SK-N-SH treated with all-trans-retinoic acid at 6 μM for 48 hours (cell line): Measurements from ENCODE around the gene CLMN.

Source experiments
- CSRNP3 ChIP-seq: fragments of 250-450 bp; sonication (Bioruptor Pico); IDR thresholded peaks from 2 replicates; pipeline ENCODE4 v1.5.1; 2021; ENCODE audit warnings: mild to moderate bottlenecking, moderate library complexity
- GLIS3 ChIP-seq: fragments of 250-450 bp; sonication (Bioruptor Pico); IDR thresholded peaks from 2 replicates; pipeline ENCODE4 v1.5.0; 2020; ENCODE audit warnings: mild to moderate bottlenecking, moderate library complexity
- PATZ1 ChIP-seq: fragments of 250-450 bp; sonication (Bioruptor Pico); IDR thresholded peaks from 2 replicates; pipeline ENCODE4 v1.8.0; 2020; ENCODE audit warnings: mild to moderate bottlenecking, moderate library complexity, borderline replicate concordance

- TF ChIP-seq GLIS3 (CRISPR knock-in tag) (no peak), PATZ1 (CRISPR knock-in tag) (no peak), CSRNP3 (no peak)
Measured at GRCh38 chr14:95290021-95290420, 29.7 kb downstream of the CLMN start.
